Amygdala (tissue), 56 donors: ENCODE results near the gene CCDC117.
"Not testable (repeated sequence)": the region's sequence is repeated elsewhere in the genome, so short reads cannot be mapped to it uniquely, and the experiment has no call there.

ENCODE experiments used
- DNase-seq, 56 donors: peaks; one replicate each; lab custom pipeline; 2025; lab: John Stamatoyannopoulos, UW

Gene CCDC117

DNA sequence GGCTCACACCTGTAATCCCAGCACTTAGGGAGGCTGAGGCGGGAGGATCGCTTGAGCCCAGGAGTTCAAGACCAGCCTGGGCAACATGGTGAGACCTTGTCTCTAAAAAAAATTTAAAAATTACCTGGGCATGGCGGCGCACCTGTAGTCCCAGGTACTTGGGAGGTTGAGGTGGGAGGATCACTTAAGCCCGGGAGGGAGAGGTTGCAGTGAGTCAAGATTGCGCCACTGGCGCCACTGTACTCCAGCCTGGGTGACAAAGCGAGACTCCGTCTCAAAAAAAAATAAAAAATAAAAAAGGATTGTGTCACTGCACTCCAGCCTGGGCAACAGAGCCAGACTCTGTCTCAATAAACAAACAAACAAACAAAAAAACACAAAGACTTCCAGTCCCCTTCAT lies 52.0 kb downstream of the CCDC117 start:
- DNase-seq = not testable (repeated sequence)

DNA sequence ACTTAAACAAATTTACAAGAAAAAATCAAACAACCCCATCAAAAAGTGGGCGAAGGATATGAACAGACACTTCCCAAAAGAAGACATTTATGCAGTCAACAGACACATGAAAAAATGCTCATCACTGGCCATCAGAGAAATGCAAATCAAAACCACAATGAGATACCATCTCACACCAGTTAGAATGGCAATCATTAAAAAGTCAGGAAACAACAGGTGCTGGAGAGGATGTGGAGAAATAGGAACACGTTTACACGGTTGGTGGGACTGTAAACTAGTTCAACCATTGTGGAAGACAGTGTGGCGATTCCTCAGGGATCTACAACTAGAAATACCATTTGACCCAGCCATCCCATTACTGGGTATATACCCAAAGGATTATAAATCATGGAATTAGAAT lies 53.9 kb downstream of the CCDC117 start:
- DNase-seq = not testable (repeated sequence)

GRCh38 chr22:28826921-28827320 lies 54.4 kb downstream of the CCDC117 start:
- DNase-seq = no peak

DNA sequence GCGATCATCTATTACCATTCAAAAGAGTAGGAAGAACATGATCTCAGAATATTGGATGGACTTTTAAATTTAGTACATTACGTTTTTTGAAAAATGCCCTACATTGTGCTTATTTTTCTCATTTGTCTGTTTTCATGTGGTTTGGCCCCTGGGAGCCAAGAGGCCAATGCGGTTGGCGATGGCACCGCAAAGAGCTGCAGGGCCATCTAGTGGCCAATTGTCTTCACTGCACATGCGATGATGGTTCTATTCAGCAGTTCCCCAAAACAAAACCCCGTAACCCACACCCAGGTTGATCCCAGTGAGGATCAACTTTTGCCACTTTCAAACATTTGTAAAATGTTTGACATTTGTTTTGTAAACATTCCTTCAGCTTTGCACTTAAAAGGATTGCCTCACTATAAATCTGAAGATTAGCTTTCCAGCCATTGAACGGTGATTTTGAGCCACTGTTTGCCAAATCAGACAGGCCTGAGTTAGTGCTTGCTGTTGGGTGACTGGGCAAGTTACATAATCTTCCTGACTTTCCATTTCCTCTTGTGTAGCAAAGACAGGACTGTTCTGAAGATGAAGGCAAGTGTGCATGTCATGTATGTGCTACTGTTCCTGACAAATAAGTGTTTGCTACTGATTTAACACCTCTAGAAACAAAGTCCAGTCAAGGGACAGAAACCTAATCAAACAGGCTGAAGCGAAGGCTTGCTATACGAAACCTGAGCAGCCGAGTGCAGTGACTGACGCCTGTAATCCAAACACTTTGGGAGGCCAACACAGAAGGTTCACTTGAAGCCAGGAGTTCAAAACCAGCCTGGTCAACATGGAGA lies 57.1 kb downstream of the CCDC117 start:
- peak in 47 of 56 donors; percentile 3 to 84 (median 38) for DNase-seq

DNA sequence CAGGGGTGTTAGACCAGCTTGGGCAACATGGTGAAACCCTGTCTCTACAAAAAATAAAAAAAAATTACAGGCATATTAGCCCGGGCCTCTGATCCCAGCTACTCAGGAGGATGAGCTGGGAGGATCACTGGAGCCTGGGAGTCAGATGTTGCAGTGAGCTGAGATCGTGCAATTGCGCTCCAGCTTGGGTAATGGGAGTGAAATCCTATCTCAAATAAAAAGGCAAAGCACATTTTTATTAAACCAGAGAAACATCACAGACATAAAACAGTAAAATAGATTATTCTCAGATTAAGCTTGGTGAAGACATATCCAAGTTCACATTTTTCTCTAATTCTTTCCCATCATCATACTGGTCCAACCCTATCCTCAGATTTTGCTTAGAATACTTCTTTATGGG lies 57.9 kb downstream of the CCDC117 start:
- DNase-seq = no peak

DNA sequence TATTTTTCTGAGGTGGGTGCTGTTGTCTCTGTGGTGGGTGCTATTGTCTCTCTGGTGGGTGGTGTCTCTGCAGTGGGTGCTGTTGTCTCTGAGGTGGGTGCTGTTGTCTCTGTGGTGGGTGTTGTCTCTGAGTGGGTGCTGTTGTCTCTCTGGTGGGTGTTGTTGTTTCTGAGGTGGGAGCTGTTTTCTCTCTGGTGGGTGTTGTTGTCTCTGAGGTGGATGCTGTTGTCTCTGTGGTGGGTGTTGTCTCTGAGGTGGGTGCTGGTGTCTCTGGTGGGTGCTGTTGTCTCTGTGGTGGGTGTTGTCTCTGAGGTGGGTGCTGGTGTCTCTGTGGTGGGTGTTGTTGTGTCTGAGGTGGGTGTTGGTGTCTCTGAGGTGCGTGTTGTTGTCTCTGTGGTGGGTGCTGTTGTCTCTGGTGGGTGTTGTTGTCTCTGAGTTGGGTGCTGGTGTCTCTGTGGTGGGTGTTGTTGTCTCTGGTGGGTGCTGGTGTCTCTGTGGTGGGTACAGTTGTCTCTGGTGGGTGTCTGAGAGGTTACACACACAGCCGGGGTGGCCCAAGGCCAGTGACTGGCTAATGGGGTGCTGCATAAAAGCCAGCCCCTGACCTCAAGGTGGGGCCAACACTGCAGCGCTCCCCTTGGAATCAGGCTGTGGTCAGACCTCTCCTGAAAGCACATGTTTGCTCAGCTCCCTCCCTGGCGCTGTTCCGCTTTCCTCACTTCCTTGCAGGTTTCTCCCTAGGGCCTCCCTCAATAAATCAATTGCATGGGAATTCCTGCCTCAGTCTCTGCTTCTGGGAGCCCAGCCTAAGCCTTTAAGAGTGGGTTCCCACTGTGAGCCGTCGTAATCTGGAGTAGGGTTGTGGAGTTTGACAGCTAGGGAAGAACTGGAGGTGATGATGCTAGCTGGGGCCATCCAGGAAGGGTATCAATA lies 58.9 kb downstream of the CCDC117 start:
- no peak for DNase-seq

DNA sequence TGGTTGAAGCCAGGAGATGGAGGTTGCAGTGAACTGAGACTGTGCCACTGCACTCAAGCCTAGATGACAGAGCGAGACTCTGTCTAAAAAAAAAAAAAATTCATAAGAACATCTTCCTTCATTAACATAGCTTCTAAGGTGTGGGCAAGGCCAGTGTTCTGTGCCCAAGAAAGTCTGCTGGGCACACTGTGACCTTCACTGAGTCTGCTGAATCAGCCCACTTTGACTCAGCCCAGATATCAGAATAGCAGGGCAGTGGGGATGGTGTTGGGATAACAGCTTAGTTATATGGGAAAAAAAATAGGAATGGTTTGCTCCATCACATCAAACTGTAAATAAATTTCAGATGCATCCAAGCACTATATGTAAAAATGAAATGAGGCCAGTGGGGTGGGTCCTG lies 60.2 kb downstream of the CCDC117 start:
- DNase-seq = no peak

DNA sequence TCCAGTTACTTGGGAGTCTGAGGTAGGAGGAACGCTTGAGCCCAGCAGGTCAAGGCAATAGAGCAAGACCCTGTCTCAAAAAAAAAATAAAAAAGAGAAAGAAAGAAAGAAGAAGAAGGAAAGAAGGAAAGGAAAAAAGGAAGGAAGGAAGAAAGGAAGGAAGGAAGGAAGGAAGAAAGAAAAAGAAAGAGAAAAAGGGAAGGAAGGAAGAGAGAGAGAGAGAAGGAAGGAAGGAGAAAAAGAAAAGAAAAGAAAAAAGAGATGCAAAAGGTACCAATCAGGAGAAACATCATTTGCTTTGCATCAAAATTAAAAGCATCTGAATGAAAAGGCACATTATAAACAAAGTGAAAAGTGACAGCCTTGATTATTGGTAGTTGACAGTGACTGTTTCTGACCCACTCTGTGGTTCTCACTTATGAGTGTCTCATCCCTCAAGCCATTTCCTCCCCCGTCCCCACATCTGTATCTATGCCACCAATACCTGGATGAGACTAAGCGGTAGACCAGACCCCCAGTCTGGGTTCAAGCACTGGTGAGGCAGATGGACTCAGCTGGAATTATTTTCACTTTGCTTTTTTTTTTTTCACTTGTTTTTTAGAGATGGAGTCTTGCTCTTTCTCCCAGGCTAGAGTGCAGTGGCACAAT lies 60.9 kb downstream of the CCDC117 start:
- no peak for DNase-seq

GRCh38 chr22:28835630-28836189 lies 63.2 kb downstream of the CCDC117 start:
- no peak for DNase-seq

GRCh38 chr22:28837640-28838039 lies 65.1 kb downstream of the CCDC117 start:
- DNase-seq = no peak
